GM18505 (cell line): Measurements from ENCODE around the gene GCSAM.

ENCODE experiments used
- ATAC-seq: cut with Tn5 transposase; IDR thresholded peaks from one replicate; pipeline ENCODE4 v1.9.1; 2021; ENCODE audit not compliant: unreplicated experiment
- POLR2A ChIP-seq: IDR thresholded peaks from 4 replicates; pipeline ENCODE4 v1.6.1; 2011; ENCODE audit warnings: borderline replicate concordance; ENCODE audit not compliant: insufficient read depth, insufficient read length; ENCODE audit errors: extremely low read depth

The GCSAM gene, protein sequence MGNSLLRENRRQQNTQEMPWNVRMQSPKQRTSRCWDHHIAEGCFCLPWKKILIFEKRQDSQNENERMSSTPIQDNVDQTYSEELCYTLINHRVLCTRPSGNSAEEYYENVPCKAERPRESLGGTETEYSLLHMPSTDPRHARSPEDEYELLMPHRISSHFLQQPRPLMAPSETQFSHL

DNA sequence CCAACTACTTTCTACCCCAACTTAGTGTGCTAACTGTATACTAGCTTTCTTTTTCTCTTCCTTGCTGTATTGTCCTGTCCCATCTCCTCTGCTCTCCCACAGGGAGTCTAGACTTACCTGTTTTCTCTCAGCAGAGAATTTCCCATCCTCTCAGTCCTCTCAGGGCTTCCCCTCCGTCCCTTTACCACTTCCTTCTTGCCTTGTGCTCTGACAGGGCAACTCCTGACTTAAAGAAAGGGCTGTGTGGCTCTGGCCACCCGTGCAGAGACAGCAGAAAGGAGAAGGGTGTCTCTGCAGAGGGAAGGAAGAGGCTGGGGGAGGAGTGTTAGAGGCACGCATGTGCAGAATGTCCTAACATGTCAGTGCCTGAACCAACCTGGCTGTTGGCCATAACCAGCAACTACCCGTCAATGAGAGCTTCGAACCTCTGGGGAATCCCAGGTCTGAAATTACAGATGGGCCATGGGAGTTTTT lies at the start of gene GCSAM:
GCSAM (minus strand) TSS at position 274 of the 474 bp plus-strand sequence; CDS start at position 146, 128 bp downstream.
- peak; percentile 69 for ATAC-seq
- TF ChIP-seq POLR2A: peak; percentile 86

DNA sequence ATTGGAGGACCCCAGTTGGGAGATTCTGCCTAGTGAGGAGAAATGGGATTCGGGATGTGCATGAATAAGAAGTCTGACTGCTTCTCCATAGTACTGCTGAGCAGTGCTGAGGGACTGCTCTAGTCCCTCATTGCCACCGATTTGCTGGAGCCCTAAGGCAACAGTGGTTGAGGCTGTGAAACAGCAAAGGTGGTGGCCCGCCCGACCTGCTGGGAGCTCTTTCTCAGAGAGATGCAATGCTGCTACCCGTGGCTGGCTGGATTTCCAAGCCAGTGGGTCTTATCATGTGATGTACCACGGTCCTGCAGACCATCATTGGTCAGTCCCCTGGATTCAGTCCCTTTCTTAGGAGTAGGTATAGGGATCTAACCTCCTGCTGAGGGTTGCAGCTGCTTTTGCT lies 42.6 kb upstream of the GCSAM start:
- no peak for TF ChIP-seq POLR2A
- no peak for ATAC-seq

DNA sequence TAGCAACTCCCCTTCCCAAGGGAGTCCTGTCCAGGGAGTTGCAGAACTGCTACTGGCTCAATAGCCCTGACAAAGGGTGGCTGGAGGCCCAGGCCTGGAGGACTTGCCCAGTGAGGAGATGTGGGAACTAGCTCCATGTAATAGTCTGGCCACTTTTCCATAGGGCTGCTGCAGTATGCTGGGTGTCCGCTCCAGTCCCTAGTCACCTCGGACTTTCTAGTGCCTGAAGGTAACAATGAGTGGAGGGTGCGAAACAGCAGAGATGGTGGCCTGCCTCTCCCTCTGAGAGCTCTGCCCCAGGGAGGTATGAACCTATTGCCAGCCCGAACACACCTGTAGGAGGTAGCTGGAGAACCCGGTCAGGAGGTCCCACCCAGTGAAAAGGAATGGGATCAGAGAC lies 42.0 kb upstream of the GCSAM start:
- no peak for ATAC-seq
- no peak for TF ChIP-seq POLR2A

DNA sequence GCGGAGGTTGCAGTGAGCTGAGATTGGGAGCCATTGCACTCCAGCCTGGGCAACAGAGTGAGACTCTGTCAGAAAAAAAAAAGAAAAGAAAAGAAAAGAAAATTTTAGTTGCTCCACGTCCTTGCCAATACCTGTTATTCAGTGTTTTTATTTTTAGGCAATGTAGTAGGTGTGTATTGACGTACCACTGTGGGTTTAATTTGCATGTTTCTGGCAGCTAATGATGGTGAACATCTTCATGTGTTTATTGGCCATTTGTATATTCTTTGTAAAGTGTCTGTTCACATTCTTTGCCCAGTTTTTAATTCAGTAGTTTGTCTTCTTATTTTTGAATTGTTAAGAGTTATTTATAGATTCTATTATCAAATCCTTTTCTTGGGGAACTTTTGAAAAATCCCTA lies 38.1 kb upstream of the GCSAM start:
- no peak for TF ChIP-seq POLR2A
- no peak for ATAC-seq

DNA sequence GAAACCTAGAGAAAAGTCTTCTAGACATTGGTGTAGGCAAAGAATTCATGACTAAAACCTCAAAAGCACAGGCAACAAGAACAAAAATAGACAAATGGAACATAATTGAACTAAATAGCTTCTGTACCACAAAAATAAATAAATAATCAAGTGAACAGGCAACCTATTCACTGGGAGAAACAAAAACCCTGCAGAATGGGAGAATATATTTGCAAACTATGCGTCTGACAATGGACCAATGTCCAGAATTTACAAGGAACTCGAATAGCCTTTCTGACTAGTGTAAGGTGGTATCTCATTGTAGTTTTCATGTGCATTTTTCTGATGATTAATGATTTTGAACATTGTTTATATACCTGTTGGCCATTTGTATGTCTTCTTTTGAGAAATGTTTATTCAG lies 37.0 kb upstream of the GCSAM start:
- no peak for TF ChIP-seq POLR2A
- ATAC-seq: no peak

DNA sequence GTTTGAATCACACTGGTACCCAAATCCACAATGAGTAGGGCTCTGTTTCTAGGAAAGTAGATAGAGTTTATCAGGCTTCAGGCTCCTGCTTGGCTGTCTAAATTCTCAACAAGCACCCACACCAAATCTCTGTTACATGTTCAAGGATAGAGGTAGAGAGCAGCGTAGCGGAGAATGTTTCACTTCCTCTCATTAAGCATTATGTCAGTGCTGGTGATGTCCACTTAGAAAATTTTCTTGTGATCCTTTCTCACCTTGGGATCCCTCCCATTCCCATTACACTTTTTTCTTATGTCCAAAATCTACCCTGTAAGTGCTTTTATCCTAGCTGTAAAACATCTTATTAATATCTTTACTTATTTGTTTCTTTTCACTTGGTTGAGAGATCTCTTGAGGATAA lies 34.7 kb upstream of the GCSAM start:
- ATAC-seq: peak; percentile 87

DNA sequence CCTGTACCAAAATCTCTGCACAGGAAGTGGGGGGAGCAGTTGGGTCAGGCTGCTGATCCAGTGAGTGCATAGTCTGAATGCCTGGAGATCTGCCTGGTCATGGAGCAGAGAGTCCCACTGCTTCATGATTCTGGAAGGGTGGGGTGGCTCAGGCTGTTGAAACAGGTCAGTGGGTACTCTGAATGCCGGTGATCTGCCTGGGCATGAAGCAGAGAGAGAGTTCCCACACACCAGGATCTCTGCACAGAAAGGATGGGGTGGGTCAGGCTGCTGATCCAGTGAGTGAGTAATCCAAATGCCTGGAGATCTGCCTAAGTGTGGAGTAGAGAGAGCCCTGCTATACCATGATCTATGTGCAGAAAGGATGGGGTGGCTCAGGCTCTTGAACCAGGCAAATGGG lies 16.1 kb upstream of the GCSAM start:
- no peak for ATAC-seq
- no peak for TF ChIP-seq POLR2A

More for the DNA sequence above, 34.7 kb upstream of the GCSAM start:
- no peak for TF ChIP-seq POLR2A

DNA sequence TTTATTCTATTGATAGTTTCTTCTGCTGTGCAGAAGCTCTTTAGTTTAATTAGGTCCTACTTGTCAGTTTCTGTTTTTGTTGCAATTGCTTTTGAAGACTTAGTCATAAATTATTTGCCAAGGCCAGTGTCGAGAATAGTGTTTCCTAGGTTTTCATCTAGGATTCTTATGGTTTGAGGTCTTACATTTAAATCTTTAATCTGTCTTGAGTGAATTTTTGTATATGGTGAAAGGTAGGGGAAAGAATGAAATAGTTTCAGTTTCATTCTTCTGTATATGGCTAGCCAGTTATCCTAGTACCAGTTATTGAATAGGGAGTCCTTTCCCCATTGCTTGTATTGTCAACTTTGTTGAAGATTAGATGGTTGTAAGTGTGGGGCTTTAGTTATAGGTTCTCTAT lies 10.6 kb upstream of the GCSAM start:
- no peak for ATAC-seq
- TF ChIP-seq POLR2A: no peak

DNA sequence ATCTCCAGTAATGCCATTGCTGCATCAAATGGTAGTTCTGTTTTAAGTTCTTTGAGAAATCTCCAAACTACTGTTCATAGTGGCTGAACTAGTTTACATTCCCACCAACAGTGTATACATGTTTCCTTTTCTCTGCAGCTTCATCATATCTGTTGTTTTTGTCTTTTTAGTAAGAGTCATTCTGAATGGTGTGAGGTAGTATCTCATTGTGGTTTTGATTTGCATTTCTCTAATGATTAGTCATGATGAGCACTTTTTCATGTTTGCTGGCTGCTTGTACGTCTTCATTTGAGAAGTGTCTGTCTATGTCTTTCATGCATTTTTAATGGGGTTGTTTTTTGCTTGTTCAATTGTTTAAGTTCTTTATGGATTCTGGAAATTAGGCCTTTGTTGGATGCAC lies 10.2 kb upstream of the GCSAM start:
- ATAC-seq: no peak
- TF ChIP-seq POLR2A: no peak

DNA sequence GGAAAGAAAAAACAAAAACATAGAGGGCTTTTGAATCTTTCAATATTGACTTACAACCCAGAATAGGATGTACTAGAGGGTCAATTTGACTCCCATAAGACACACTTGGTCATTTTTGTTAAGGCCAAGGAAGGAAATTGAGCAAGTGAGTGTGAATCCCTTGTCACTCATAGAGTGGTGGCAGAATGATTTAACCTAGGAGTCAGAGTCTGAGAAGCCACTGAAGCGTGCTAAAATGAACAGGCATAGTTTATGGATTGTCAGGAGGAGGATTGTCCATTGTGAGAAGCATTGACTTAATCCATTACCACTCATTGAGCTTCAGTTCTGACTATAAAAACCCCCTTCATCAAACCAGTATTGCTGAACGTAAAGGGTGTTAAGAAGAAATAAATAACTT lies 8.2 kb upstream of the GCSAM start:
- TF ChIP-seq POLR2A: no peak
- no peak for ATAC-seq

DNA sequence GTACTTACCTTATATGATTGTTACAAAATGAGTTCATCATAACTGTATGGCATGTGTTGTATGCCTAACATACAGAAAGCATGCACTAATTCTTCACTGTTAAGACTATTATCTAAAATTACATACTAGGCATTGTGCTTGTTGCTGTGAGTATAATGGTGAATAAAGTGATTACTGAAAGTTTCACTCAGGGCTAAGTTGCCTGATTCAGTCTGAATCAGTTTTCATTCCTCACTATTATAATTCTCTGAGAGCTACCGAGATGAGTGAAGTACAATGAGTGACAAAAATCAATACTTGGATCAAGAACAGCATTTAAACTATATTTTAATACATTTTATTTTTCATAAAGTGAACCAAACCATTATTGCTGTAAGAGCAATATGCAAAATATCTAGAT lies 7.5 kb upstream of the GCSAM start:
- TF ChIP-seq POLR2A: no peak
- ATAC-seq: no peak

DNA sequence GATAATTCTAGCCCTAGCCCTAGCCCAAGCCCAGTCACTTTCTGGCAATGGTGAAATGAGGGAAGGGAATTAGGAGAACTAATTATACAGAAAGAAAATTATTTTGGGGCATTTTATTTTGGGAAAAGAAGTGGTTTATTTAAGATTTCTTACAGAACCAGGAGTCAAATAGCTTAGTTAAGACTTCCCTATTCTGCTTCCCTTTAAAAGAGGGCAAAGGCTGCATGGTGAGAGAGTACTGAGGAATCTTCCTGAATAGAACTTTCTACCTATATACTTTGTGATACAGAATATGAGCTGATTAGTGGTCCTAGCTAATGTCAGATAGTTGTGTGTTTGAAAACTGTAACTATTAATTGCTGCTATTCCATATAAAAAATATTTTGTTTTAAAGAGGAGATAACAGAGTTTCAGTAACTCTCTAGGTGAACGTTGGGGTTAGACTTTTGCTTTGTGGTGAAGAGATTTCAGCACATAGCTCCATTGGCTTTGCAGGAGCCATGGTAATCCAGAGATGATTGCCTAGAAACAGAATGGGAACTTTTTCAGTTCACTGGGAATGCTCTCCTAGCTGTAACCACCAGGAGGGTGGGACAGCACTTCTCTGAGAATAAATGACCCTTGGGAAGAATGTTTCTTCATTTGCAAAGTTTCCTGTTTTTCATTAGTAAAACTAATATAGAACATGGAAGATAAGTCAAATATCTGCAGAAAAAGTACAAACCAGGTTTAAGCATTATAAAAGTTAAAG lies 5.3 kb upstream of the GCSAM start:
- ATAC-seq: no peak
- TF ChIP-seq POLR2A: no peak

DNA sequence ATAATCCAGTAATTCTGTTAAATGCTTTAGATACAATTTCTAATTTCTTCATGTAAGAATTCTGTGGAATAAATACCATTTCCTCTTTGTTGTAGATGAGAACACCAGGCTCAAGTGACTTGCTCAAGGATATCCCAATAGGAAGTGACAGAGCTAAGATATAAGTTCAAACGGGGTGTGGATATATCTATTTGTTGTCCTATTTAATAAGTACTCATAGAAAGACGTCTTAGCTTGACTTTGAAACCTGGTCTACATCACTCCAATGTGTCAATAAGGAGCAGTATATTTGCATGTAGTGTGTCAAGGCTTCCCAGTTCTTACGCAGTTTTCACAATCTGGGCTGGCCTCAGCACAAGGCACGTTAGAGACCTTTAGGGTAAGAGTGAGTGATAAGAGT lies 4.7 kb upstream of the GCSAM start:
- no peak for TF ChIP-seq POLR2A
- ATAC-seq: no peak

DNA sequence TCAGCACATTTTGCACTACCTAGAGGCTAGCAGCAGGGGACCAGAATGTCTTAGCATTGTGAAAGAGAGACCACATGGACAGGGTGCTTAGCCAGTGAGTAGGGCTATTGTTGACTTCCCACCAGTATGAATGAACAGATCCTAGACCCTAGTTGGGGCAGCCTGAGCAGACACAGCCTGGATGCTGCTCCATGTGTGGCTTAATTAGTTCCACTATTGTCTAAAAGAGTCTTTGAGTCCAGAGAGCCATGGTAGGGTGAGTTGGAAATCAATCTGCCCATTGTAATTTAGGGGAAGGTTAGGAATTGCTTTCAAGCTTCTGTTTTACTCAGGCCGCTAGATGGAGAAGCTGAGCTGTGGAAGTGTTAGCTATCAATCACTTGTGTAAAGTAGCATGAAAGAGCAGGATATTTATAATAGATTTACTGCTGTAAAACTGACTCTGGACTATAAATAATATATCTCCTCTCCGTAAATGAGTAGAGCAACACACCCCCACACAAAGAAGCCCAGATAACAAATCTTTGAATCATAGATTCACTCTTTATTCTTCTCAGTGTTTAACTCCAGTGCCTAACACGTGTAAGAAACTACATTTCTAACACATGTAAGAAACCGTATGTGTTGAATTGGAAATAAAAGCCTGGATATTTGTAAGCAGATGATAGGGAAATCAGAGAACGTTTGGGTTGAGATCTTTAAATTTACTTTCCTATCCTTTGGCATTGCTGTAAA lies 4.1 kb upstream of the GCSAM start:
- no peak for ATAC-seq
- TF ChIP-seq POLR2A: no peak

DNA sequence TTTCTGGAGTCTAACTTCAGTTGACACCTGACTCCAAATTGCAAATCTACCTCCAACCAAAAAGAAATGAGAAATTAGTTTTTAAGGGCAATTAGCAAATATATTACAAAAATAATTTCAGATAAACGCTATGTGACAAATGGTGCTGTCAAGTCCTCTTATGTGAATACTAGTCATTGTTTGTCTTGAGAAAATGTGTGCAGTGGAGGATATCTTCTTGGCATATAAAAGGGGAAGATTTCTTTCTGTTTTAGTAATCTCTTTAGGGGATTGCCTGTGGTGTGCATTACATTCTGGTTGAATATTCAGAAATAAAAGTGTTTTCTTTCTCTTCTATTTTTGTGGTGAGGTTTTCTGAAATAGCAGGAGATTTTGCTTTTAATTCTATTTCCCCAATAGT lies 3.0 kb upstream of the GCSAM start:
- ATAC-seq: no peak

More for the DNA sequence above, 3.0 kb upstream of the GCSAM start:
- no peak for TF ChIP-seq POLR2A
